HAP-1 (cell line): ENCODE results near the gene RAB27B.
"Not testable (repeated sequence)": the region's sequence is repeated elsewhere in the genome, so short reads cannot be mapped to it uniquely, and the experiment has no call there.

Experiments
- DNase-seq, 2 experiments: peaks; one replicate each; pipeline ENCODE4 v3.0.0-alpha.2; 2016 to 2020; ENCODE audit warnings: low spot score in 2 of 2
- H3K27me3 ChIP-seq: fragments of 250-450 bp; sonication (Bioruptor Pico); 2 replicates; pipeline ENCODE4 v1.5.1; 2020; ENCODE audit warnings: low read depth, mild to moderate bottlenecking, moderate library complexity
- H3K36me3 ChIP-seq: fragments of 250-450 bp; sonication (Bioruptor Pico); replicated peaks from 2 replicates; pipeline ENCODE4 v1.5.1; 2020; ENCODE audit warnings: mild to moderate bottlenecking
- H3K4me1 ChIP-seq: fragments of 250-450 bp; sonication (Bioruptor Pico); 2 replicates; pipeline ENCODE4 v1.5.1; 2020; ENCODE audit warnings: mild to moderate bottlenecking
- H3K4me3 ChIP-seq: fragments of 250-450 bp; sonication (Bioruptor Pico); 2 replicates; pipeline ENCODE4 v1.5.1; 2020; ENCODE audit warnings: mild to moderate bottlenecking, moderate library complexity
- H3K9me3 ChIP-seq: fragments of 250-450 bp; sonication (Bioruptor Pico); 2 replicates; pipeline ENCODE4 v1.5.1; 2020; ENCODE audit warnings: mild to moderate bottlenecking, moderate library complexity
- in situ Hi-C: fragments of 300-500 bp; cut with MboI; formaldehyde crosslinking; loops from 3 replicates; pipeline ENCODE4 v1.14.3; 2020; ENCODE audit warnings: low sequenced_read_pairs, inconsistent platforms, mixed read lengths

RAB27B gene

GRCh38 chr18:54828986-54829385 lies 709 bp downstream of the RAB27B start:
- H3K9me3 ChIP-seq, result no peaks in the 10 kb centered on the region
- DNase-seq, result no peak
- H3K4me1 ChIP-seq, result peaks cover 5% of the 10 kb centered on the region
- H3K27me3 ChIP-seq, result no peaks in the 10 kb centered on the region
- no peak overlapping the region for H3K4me3 ChIP-seq
- in situ Hi-C loops, result no loop called here
- H3K36me3 ChIP-seq, result no peaks in the 10 kb centered on the region

GRCh38 chr18:54829856-54830255 lies 1.6 kb downstream of the RAB27B start:
- Histone ChIP-seq H3K27me3 (no peaks in the 10 kb centered on the region), H3K4me3 (no peak overlapping the region), H3K4me1 (peaks cover 5% of the 10 kb centered on the region), H3K9me3 (no peaks in the 10 kb centered on the region), H3K36me3 (no peaks in the 10 kb centered on the region)
- in situ Hi-C loops, result no loop called here
- DNase-seq, result no peak

DNA sequence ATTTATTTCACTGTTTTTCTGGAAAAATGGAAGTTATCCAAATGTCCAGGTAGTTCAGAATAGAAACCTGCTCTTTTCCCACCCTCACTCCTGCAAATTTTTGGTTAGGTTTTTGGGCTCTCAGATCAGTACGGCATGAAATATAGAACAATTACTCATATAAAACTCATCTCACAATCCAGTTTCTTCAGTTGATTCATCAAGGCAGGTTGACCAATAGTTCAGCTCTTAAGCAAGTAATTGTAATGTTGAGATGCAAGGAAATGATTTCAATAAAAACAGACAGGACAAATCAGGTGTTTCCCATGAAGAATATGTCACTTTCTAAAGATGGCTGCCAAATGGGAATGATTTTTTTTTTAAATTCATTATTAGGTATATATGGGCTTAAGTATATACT lies 2.0 kb downstream of the RAB27B start:
- in situ Hi-C loops, result no loop called here
- H3K4me1 ChIP-seq, result peaks cover 5% of the 10 kb centered on the region
- no peaks in the 10 kb centered on the region for H3K27me3 ChIP-seq
- no peak overlapping the region for H3K4me3 ChIP-seq
- DNase-seq, result no peak
- H3K9me3 ChIP-seq, result no peaks in the 10 kb centered on the region
- H3K36me3 ChIP-seq, result no peaks in the 10 kb centered on the region

DNA sequence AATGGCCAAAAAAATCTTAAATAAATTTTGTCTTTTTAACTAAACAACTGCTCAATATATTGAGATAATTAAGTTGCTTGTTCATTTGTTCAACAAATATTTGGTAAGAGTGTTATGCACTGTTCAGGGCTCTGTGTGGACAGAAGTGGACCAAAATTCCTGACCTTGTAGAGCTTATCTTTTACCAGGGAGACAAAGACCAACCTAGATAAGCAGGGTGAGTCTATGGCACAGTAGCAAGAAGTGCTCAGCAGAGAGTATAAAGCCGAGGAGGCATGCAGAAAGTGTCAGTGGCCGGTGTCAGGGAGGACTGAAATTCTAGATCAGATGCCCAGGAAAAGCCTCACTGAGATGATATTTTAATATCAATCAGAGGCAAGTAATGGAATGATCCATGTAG lies 2.6 kb downstream of the RAB27B start:
- no peaks in the 10 kb centered on the region for H3K27me3 ChIP-seq
- no peaks in the 10 kb centered on the region for H3K36me3 ChIP-seq
- DNase-seq, result no peak
- no peaks in the 10 kb centered on the region for H3K9me3 ChIP-seq
- H3K4me1 ChIP-seq, result peaks cover 5% of the 10 kb centered on the region
- in situ Hi-C loops, result no loop called here
- H3K4me3 ChIP-seq, result no peak overlapping the region

DNA sequence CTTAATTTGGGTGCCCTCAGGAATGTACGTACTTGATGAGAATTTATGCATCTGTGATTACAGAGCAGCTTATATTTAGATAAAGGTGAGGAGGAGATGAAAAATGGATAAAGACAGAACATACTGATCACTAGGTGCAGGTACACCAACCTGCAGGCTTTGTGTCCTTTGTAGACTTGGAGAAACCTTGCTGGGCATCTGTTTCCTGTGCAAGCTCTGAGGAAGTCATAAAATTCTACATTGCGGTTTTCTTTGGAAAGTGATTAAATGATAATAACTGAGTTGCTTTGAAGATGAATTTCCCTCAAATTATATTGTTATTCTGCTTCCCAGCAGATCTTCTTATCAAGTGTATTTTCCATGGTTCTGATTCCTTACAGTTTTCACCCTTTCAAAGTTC lies 7.7 kb downstream of the RAB27B start:
- Histone ChIP-seq H3K36me3 (no peaks in the 10 kb centered on the region), H3K4me1 (no peaks in the 10 kb centered on the region), H3K9me3 (no peaks in the 10 kb centered on the region), H3K27me3 (no peaks in the 10 kb centered on the region), H3K4me3 (no peak overlapping the region)
- no peak for DNase-seq
- in situ Hi-C loops, result no loop called here

DNA sequence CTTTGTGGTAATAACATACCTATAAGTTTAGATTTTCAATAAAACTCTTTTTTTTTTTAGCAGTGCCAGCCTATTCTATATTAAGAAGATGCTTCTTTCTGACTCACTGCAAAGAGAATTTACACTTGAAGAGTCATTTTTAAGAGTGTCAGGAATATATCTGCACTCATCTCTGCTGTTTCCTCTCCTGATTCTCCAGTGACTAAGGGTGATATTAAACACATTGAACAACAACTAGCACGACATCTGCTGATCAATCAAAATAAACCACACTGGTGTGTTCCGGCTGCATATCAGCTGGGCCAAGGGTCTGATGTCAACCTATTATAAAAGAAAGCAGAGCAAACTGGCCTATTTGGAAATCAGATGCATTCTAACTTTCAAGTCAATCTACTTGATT lies 15.0 kb downstream of the RAB27B start:
- DNase-seq, result no peak
- H3K4me3 ChIP-seq, result no peak overlapping the region
- H3K36me3 ChIP-seq, result no peaks in the 10 kb centered on the region
- peaks cover 5% of the 10 kb centered on the region for H3K4me1 ChIP-seq
- in situ Hi-C loops, result no loop called here
- no peaks in the 10 kb centered on the region for H3K9me3 ChIP-seq
- H3K27me3 ChIP-seq, result no peaks in the 10 kb centered on the region

GRCh38 chr18:54845787-54846186 lies 17.5 kb downstream of the RAB27B start:
- Histone ChIP-seq H3K27me3 (no peaks in the 10 kb centered on the region), H3K4me1 (peaks cover 5% of the 10 kb centered on the region), H3K4me3 (no peak overlapping the region), H3K36me3 (no peaks in the 10 kb centered on the region), H3K9me3 (no peaks in the 10 kb centered on the region)
- no peak for DNase-seq
- in situ Hi-C loops, result no loop called here

GRCh38 chr18:54848121-54848520 lies 19.8 kb downstream of the RAB27B start:
- DNase-seq, result no peak
- H3K4me3 ChIP-seq, result no peak overlapping the region
- H3K27me3 ChIP-seq, result no peaks in the 10 kb centered on the region
- in situ Hi-C loops, result no loop called here
- H3K4me1 ChIP-seq, result peaks cover 5% of the 10 kb centered on the region
- H3K9me3 ChIP-seq, result no peaks in the 10 kb centered on the region
- no peaks in the 10 kb centered on the region for H3K36me3 ChIP-seq

DNA sequence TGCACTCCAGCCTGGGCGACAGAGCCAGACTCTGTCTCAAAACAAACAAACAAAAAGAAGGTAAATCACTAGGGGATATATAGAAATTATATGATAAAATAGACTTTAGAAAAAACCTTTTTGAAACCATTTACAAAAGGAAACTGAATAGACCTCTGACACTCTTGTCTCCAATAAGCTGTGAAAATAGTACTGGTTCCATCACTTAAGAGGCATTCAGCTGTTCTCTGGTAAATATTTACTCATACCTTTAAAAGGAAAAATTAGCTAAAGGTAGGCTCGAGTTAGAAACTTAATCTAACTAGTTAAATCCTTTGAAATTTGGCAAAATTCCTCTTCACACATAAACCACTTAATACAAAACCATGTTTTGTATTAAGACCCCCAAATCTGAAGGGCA lies 21.4 kb downstream of the RAB27B start:
- Histone ChIP-seq H3K9me3 (no peaks in the 10 kb centered on the region), H3K27me3 (no peaks in the 10 kb centered on the region), H3K4me1 (peaks cover 2% of the 10 kb centered on the region), H3K36me3 (no peaks in the 10 kb centered on the region), H3K4me3 (no peak overlapping the region)
- in situ Hi-C loops, result no loop called here
- DNase-seq, result no peak

GRCh38 chr18:54850598-54850997 lies 22.3 kb downstream of the RAB27B start:
- in situ Hi-C loops, result no loop called here
- Histone ChIP-seq H3K36me3 (no peaks in the 10 kb centered on the region), H3K4me3 (no peak overlapping the region)

DNA sequence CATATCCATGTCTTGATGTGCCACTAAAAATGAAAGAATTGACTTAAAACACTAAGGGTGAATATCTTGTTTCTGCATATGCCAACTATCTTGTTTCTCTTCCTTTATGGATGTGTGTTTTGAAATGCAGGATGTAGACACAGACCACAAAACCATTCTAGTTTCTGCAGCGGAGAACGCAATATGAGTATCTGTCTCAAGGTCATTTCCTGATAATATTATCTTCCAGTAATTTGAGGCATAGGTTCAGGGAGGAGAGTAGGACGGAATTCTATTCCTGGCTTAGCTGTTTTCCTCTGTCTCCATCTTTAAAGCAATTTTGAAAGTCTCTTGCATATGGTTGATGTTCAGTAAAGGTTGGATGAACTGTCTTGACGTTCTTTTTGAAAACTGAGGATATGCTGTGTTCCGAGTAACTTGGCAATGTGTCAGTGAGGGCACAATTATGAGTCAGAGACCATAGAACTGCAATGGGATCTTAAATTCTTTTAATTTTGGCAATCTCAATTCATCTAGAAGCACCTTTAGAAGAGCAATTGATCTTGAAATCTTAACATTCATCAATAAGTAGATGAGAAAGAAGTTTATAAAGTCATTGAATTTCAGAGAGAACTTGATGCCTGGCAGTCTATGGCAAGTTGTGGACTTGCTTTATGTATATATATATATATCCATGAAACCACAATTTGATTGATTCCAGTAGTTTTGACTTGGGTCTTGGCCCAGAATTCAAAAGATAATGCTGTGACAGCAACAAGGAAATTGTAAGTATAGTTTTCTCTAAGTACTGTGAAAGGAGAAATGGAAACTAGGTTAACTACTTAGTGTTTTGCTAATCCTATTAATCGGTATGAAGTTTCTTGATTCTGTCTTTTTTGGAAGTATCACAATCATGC lies 24.8 kb downstream of the RAB27B start:
- no peaks in the 10 kb centered on the region for H3K9me3 ChIP-seq
- DNase-seq, result no peak
- in situ Hi-C loops, result no loop called here

More at GRCh38 chr18:54850598-54850997, 22.3 kb downstream of the RAB27B start:
- H3K4me1 ChIP-seq, result no peaks in the 10 kb centered on the region
- DNase-seq, result no peak
- no peaks in the 10 kb centered on the region for H3K27me3 ChIP-seq
- no peaks in the 10 kb centered on the region for H3K9me3 ChIP-seq

GRCh38 chr18:54855050-54855449 lies 26.8 kb downstream of the RAB27B start:
- in situ Hi-C loops, result not testable (repeated sequence)

More for the DNA sequence above, 24.8 kb downstream of the RAB27B start:
- no peak overlapping the region for H3K4me3 ChIP-seq
- no peaks in the 10 kb centered on the region for H3K27me3 ChIP-seq
- H3K4me1 ChIP-seq, result no peaks in the 10 kb centered on the region
- no peaks in the 10 kb centered on the region for H3K36me3 ChIP-seq

DNA sequence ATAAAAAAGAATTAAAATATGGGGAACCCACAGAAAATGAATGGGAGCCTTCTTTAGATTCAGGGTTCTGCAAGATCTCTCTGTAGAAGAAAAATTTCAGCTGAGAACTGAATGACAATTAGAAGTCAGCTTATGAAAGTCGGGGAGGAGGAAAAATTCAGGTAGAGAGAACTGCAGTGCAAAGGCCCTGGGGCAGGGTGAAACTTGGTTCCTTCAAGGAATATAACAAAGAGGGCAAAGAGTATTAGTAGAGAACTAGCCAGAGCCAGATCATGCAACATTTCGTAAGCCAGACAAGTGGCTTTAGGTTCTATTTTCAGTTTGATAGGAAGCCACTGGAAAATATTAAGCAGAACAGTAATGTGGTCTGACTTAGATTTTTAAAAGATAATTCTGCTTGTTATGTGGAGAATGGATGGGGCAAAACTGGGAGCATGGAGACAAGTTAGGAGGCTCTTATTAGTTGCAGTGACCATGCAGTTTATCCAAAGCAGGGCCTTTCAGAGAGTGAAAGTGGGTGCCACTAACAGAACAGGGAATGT lies 27.9 kb downstream of the RAB27B start:
- Histone ChIP-seq H3K9me3 (no peaks in the 10 kb centered on the region), H3K36me3 (no peaks in the 10 kb centered on the region), H3K4me3 (no peak overlapping the region), H3K4me1 (no peaks in the 10 kb centered on the region), H3K27me3 (no peaks in the 10 kb centered on the region)
- DNase-seq, result no peak
- in situ Hi-C loops, result no loop called here

More at GRCh38 chr18:54855050-54855449, 26.8 kb downstream of the RAB27B start:
- not testable (repeated sequence) for H3K27me3 ChIP-seq, H3K4me1 ChIP-seq, H3K4me3 ChIP-seq, H3K36me3 ChIP-seq, DNase-seq, H3K9me3 ChIP-seq

DNA sequence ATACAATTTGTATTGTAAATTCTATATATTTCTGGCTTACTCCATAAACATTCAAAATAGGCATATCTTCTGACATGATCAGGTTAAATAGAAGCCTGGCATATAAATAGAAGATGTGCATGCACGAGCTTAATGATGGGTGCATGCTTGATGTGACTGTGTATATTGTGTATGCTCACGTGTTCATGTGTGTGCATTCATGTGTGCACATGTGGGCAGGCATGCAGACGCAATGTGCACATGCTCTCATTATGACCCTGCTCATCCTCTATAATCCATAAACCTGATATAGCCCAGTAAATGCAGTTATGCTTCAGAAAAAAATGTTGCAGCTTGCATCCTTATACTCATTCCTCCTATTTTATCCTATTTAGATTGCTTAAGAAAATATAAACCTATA lies 29.2 kb downstream of the RAB27B start:
- in situ Hi-C loops, result no loop called here
- no peaks in the 10 kb centered on the region for H3K36me3 ChIP-seq
- no peak overlapping the region for H3K4me3 ChIP-seq
- DNase-seq, result no peak
- H3K27me3 ChIP-seq, result no peaks in the 10 kb centered on the region
- H3K4me1 ChIP-seq, result no peaks in the 10 kb centered on the region
- no peaks in the 10 kb centered on the region for H3K9me3 ChIP-seq
